ENCODE data around the gene LCE2C.
"Not testable (repeated sequence)": the region's sequence is repeated elsewhere in the genome, so short reads cannot be mapped to it uniquely, and the experiment has no call there.

LCE2C gene, protein sequence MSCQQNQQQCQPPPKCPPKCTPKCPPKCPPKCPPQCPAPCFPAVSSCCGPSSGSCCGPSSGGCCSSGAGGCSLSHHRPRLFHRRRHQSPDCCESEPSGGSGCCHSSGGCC

GRCh38 chr1:152674983-152675382 lies at the start of gene LCE2C:
TSS of gene LCE2C (plus strand) at chr1:152675279. CDS start at chr1:152676016, 737 bp downstream.
- not testable (repeated sequence) for DNase-seq (ENCODE audit: low read depth)

DNA sequence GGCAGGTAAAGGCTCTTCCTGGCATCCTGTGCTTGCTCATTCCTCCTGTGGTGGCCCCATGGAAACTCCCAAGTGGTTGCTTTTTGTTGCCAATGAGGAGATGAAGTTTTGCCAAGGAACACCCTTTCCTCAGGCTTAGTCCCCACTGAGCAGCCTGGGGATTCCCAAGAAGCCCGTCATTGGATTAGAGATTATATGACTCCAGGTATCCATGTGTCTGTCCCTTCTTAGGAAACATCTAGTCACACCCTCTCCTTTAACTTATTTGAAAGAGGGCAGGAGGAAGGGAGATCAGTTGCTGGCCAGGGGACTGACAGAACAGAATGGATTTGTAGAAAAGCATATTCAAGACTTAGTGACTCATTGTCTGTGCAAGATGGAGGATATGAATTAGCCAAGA lies 48.3 kb upstream of the LCE2C start:
- no peak for DNase-seq (ENCODE audit: low read depth)

GRCh38 chr1:152630596-152630995 lies 44.5 kb upstream of the LCE2C start:
- no peak for DNase-seq (ENCODE audit: low read depth)

GRCh38 chr1:152640351-152640750 lies 34.7 kb upstream of the LCE2C start:
- DNase-seq (ENCODE audit: low read depth) = no peak

DNA sequence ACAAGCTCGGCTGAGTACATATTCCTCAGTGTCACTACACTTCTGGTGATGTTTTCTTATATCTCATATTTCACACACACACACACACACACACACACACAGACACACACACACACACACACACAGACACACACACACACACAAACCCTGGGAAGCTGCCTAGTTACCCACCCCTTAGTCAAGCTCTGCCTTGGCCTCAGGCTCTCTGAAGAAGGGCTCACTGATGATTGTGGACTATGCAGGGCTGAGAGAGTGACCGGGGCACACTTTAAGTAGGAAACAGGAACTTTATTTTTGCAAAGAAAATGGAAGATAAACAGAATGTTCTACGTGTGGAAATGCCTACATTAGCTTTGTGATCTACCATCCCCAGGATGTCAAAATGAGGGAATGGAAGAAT lies 31.1 kb upstream of the LCE2C start:
- DNase-seq (ENCODE audit: low read depth) = no peak

DNA sequence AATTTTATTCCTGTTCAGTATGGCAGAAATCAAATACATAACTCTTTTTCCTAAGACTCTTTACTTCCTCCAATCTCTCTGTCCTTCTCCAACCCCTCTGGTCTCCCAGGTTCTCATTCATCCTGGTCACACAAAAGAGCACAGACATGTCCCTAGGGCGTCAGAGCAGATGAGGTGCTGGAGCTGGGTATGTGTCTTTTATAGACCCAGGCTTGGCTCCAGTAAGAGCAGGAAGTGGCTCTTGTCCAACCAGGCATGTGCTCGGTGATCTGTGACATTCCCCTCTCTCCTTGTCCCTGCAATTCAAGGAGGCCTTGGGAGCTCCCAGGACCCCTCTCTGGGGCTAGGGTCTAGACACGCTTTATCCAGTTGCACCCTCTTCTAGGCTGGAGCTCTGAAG lies 29.9 kb upstream of the LCE2C start:
- no peak for DNase-seq (ENCODE audit: low read depth)

GRCh38 chr1:152646656-152647055 lies 28.4 kb upstream of the LCE2C start:
- no peak for DNase-seq (ENCODE audit: low read depth)

GRCh38 chr1:152654110-152654509 lies 21.0 kb upstream of the LCE2C start:
- peak; percentile 2 for DNase-seq (ENCODE audit: low read depth)

DNA sequence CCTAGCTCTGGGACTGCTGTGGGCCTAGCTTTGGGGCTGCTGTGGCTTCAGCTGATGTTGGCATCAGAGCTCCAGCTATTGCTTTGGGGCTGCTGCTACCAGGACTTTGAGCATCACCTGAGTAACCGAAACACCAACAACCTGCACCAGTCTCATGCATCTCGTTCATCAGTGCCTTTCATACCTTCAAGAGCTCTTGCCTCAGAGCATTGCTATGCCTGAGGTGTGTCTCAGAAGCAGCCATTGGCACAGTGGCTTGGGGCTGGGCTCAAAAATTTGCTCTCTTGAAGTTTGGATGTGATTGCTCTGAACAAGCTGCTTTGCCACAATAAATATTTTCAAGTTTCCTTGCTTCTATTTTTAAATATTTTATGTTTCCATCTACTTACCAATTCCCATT lies 18.6 kb upstream of the LCE2C start:
- DNase-seq (ENCODE audit: low read depth) = no peak

DNA sequence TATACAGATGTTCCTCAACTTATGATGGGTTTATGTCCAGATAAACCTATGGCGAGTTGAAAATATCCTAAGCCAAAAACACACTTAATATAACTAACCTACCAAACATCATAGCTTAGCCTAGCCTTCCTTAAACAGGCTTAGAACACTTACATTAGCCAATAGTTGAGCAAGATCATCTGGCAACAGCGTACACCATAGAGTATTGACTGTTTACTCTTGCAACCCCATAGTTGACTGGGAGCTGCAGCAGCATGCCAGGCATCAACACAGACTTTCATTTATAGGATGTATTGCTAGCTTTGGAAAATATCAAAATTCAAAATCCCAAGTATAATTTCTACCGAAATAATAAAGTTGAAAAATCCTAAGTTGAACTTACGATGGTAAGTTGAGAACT lies 17.4 kb upstream of the LCE2C start:
- no peak for DNase-seq (ENCODE audit: low read depth)

- DNase-seq (ENCODE audit: low read depth) = no peak
Measured at GRCh38 chr1:152658649-152659048, 16.4 kb upstream of the LCE2C start.

DNA sequence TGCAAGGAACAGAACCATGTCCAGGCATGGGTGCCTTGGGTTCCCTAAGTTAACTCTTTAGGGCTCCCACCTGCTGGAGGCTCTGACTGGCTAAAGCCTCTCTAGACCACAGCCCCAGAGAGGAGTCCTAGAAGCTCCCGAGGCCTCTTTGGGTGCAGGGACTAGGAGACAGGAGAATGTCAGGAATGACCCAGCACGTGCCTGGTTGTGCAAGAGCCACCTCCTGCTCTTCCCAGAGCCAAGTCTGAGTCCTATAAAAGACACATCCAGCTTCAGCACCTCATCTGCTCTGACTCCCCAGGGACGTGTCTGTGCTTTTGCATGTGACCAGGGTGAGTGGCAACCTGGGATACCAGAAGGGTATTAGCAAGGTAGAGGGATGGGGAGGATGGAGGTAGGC lies 12.0 kb upstream of the LCE2C start, which contains the start of gene LCE2D:
LCE2D (plus strand) TSS at position 283 of the 400 bp plus-strand sequence. CDS start 726 bp downstream, outside the sequence.
- DNase-seq (ENCODE audit: low read depth) = no peak

GRCh38 chr1:152666171-152666570 lies 8.9 kb upstream of the LCE2C start:
- not testable (repeated sequence) for DNase-seq (ENCODE audit: low read depth)

- DNase-seq (ENCODE audit: low read depth) = no peak
Measured at GRCh38 chr1:152667648-152668047, 7.4 kb upstream of the LCE2C start.

GRCh38 chr1:152673016-152673415 lies 2.1 kb upstream of the LCE2C start:
- DNase-seq (ENCODE audit: low read depth) = no peak

- DNase-seq (ENCODE audit: low read depth) = no peak
Measured at GRCh38 chr1:152679459-152679858, 4.4 kb downstream of the LCE2C start.

DNA sequence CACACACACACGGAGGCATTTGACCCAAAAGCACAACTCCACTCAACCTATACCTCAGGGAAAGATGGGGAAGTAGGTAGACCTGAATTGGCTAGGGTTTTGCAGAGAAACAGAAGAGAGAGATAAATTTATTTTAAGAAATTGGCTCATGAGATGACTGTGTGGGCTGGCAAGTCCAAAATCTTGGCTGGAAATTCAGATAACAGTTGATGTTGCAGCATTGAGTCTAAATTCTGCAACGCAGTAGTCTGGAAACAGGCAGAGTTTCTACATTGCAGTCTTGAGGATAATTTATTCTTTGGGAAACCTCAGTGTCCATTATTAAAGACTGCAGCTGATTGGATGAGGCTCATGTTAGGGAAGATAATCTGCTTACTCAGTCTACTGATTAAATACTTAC lies 6.5 kb downstream of the LCE2C start:
- no peak for DNase-seq (ENCODE audit: low read depth)

GRCh38 chr1:152683846-152684245 lies 8.8 kb downstream of the LCE2C start:
- DNase-seq (ENCODE audit: low read depth) = no peak

- DNase-seq (ENCODE audit: low read depth) = not testable (repeated sequence)
Measured at GRCh38 chr1:152685823-152686222, 10.7 kb downstream of the LCE2C start, which contains the start of gene LCE2B. TSS of gene LCE2B (plus strand) at chr1:152686123. CDS start at chr1:152686844, 721 bp downstream.

GRCh38 chr1:152697701-152698600 lies 22.9 kb downstream of the LCE2C start, which contains the start of gene LCE2A:
TSS of gene LCE2A (plus strand) at chr1:152698345. CDS start at chr1:152698902, 557 bp downstream.
- no peak for DNase-seq (ENCODE audit: low read depth)

DNA sequence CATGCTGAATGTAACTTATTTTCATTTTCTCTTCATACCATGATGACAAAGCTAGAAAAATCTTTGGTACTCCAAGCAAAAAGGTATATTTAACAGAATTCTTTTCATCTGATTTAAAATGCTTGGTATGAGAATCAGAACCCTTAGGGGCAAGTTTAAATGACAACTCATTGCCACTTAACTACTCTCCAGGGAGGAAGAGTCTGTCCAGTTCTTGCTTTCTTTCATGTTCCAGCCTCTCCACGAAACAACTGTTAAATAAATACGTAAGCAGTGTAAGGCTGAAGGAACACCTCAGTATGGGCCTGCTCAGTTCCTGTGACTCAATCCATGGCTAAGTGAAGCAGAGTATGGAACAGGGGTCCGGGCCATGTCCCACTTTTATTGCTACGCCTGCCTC lies 24.7 kb downstream of the LCE2C start:
- DNase-seq (ENCODE audit: low read depth) = no peak

DNA sequence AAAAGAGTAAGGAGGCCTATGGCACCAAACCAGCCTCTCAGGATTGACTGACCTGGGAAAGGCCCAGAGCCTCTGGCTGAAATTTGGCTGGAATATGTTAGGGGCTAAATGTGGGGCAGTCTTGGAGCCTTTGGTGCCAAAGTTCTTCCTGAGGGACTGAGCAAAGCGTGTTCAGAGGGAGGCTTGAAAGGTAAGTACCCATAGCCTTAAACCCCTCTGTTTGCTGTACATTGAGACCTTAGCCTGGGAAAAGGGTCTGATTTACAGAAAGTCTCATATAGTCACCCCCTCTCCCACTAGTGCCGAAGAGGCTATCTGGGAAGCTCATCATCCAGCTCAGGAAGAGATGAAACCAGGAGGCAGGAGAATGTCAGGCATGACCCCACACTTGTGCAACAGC lies 32.8 kb downstream of the LCE2C start, which contains the start of gene LCE4A:
LCE4A (plus strand) TSS at position 301 of the 400 bp plus-strand sequence. CDS start 916 bp downstream, outside the sequence.
- no peak for DNase-seq (ENCODE audit: low read depth)

- no peak for DNase-seq (ENCODE audit: low read depth)
Measured at GRCh38 chr1:152718238-152718637, 43.2 kb downstream of the LCE2C start.

All from activated T-helper 9 cell treated with anti-CD3 and anti-CD28 coated beads, Interleukin-2, amount 50 U/mL, for 16 hours (primary cell).